Activated CD4-positive, alpha-beta T cell treated with anti-CD3 and anti-CD28 coated beads for 48 hours (primary cell): ENCODE data around the gene HLA-DPB1.

ENCODE experiments used
- DNase-seq: peaks from one replicate; pipeline ENCODE4 v3.0.0-alpha.2; 2020

The HLA-DPB1 gene

GRCh38 chr6:33105386-33105785 lies 29.6 kb downstream of the HLA-DPB1 start:
- no peak for DNase-seq

- DNase-seq = no peak
Observed at GRCh38 chr6:33105916-33106871, 30.4 kb downstream of the HLA-DPB1 start.

DNA sequence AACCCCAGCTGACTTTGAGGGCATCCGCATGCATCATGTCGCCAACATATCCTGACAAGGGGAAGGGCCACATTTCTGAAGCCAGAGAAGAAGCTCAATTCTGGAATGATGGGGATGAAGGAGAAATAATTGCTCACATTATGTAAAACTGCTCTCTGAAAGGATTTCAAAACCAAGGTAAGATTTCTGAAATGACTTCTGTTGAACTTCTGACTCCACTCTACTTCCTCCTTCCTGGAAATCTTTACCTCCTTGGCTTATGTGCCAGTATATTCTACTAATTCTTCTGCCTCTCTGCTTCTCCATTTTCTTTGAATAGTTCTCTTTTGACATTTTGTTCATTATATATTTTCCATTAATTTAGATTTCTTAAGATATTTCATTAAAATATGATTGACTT lies 31.9 kb downstream of the HLA-DPB1 start:
- no peak for DNase-seq

- DNase-seq = no peak
Observed at GRCh38 chr6:33108307-33108706, 32.5 kb downstream of the HLA-DPB1 start.

GRCh38 chr6:33112148-33112547 lies 36.4 kb downstream of the HLA-DPB1 start:
- no peak for DNase-seq

DNA sequence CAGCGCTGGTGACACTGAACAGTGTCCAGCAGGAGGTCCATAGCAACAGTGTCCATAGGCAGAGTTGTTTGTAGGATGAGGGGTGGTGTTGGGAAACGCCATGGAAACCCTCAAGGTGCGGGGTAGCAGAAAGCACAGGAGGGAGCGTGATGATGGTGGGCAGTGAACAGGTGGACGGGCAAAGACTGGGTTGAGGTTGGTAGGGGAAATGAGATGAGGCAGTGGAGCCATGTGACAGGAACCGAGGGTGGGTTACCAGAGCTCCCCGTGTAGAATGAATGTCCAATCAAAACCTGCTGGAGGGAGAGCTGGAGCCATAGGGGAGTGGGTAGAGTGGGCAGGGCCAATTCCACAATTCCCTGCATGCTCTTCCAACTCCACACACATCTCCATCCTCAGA lies 38.0 kb downstream of the HLA-DPB1 start:
- DNase-seq = no peak

DNA sequence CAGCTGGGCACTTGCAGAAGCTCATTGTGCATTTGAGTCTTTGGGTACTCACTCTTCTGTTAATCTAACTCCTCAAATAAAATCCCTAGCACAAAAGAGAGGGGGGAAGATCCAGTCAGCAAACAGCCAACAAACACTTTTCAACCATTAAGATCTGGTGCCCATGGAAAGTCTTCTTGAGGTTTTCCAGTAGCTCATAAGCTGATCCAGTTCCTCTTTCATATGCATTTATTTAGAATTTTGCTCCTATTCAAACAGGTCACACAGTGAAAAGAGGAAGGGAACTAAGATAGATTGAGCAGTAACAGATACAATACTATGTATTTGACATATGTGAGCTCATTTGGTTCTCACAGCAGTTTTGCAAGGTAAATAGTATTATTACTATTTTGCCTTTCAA lies 38.6 kb downstream of the HLA-DPB1 start:
- DNase-seq = no peak

DNA sequence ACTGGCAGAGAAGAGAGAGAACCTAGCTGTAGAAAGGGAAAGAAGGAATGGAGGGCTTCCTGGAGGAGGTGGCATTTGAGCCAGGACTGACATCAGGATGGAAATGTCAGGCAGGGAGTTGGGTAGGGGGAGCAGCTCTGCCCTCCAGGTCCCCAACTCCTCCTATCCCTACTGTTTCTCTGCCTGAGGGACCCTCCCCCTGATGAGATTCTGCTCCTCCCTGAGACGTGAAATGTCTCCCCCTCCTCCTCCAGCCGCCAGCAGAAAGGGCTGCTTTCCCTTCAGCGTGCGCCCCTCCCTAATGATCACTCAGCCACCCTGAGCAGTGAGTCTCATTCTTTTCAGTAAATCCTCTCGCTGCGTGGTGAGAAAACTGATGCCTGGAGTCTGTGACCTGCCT lies 40.6 kb downstream of the HLA-DPB1 start:
- DNase-seq = no peak

DNA sequence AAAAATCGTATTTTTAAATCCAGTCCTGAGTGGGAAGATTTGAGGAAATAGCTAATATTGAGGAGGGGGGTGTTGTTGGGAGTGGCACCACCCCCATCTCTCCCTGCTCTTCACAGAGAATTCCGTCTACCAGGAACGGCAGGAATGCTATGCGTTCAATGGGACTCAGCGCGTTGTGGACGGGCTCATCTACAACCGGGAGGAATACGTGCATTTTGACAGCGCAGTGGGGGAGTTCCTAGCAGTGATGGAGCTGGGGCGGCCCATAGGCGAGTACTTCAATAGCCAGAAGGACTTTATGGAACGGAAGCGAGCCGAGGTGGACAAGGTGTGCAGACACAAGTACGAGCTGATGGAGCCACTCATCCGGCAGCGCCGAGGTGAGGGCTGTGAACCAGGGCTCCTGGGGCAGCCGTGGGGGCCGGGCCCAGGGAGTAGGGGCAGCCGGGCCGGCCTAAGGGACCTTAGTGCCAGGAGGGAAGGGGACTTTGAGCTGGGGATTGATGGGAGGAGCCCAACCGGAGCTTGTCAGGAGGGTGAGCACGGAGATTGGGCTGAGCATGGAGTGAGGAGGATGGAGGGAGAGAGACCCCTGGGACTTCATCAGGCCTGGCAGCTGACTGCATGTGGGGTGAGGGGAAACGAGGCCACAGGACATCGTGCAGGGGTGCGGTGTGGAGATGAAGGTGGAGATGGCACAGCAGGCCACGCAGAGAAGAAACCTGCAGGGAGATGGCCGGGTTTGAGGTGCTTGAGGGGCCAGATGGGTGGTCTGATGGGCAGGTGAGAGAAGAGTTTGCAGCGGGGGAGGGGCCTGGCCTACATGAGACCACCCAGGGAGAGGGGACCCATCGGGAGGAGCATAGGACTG lies 41.3 kb downstream of the HLA-DPB1 start:
- peak; percentile 12 for DNase-seq

DNA sequence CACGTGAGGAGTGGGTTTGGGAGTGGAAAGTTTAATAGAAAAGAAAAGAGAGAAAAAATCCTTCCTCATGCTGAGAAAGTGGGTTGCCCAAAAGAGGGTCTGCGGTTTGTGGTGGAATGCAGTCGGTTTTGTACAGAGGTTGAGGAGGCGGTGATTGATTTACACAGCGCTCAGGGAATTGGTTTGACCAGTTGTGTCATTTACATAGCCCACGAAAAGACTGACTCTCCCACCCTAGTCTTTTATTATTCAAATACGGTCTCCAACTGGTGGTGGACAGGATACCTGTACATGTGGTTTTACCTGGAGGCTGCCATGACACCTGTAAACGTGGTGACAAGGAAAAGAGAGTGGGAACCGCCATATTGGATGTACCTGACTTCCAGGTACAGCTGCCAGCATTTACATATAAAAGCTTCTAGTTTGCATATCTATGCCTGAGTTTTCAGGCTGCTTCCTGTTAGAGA lies 42.1 kb downstream of the HLA-DPB1 start:
- DNase-seq = no peak

GRCh38 chr6:33118525-33119123 lies 42.8 kb downstream of the HLA-DPB1 start:
- DNase-seq = no peak

- DNase-seq = no peak
Observed at GRCh38 chr6:33120001-33120400, 44.2 kb downstream of the HLA-DPB1 start.

- no peak for DNase-seq
Observed at GRCh38 chr6:33123181-33123580, 47.4 kb downstream of the HLA-DPB1 start.

DNA sequence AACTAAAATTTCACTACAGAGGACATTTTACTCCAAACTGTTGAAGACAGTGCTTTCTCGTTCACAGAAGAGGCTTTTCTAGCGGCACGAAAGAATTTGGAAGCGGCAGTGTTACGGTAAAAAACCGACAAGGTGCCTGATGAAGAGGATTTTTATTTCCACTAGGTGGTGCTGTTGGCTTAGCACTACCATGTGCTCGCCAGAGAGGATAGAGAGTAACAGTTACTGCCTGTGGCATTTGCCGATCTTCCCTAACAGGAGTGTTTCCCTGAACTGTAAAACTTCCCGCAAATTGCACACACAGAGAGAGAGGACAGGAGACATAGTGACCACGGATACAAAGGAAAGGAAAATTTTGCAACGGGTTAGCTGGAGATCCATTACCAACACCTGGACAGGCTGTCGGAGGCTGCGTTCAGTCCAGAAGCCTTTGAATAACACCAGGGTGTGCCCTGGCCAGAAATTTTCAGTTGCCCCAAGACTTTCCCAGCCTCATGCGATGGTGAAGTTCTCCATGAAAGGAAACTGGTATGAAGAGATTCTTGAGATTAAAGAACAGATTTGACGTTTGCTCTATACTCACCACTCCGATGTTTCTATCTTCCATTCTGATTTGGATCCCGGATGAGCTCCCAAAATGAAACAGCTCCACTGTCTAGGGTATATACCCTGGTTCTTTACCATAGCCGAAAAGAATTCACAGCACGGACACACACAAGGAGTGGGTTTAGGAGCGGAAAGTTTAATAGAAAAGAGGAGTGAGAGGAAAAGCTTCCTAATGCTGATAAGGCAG lies 48.1 kb downstream of the HLA-DPB1 start:
- DNase-seq = peak; percentile 26

DNA sequence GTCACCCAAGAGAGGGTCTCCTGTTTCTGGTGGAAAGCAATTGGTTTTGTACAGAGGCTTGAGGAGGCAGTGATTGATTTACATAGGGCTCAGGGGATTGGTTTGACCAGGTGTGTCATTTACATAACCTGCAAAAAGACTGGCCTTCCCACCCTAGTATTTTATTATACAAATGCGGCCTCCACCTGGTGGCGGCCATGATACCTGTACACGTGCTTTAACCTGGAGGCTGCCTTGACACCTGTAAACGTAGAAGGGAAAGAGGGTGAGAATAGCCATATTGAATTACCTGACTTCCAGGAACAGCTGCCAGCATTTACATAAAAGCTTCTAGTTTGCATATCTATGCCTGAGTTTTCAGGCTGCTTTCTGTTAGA lies 48.7 kb downstream of the HLA-DPB1 start:
- DNase-seq = no peak

GRCh38 chr6:33124947-33125346 lies 49.2 kb downstream of the HLA-DPB1 start:
- no peak for DNase-seq

- DNase-seq = peak; percentile 81
Observed at GRCh38 chr6:33126101-33126714, 50.4 kb downstream of the HLA-DPB1 start.

DNA sequence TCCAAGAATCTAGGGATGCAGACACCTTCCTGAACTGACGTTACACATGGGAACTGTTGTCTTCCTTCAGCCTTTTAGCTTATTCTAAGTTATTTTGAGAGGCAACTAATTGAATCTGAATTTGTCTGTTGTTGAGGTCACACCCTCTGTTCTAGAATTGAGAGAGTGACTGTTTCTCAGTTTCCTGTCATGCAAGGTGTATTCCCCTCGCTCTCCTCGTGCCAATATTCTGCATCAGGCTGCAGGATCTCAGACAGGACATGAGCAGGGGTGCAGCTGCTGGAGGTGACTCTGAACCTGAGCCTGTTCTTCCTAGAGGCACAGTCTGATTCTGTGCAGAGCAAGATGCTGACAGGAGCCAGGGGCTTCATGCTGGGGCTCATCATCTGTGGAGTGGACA lies 52.5 kb downstream of the HLA-DPB1 start:
- no peak for DNase-seq

- DNase-seq = no peak
Observed at GRCh38 chr6:33132081-33132524, 56.3 kb downstream of the HLA-DPB1 start.

DNA sequence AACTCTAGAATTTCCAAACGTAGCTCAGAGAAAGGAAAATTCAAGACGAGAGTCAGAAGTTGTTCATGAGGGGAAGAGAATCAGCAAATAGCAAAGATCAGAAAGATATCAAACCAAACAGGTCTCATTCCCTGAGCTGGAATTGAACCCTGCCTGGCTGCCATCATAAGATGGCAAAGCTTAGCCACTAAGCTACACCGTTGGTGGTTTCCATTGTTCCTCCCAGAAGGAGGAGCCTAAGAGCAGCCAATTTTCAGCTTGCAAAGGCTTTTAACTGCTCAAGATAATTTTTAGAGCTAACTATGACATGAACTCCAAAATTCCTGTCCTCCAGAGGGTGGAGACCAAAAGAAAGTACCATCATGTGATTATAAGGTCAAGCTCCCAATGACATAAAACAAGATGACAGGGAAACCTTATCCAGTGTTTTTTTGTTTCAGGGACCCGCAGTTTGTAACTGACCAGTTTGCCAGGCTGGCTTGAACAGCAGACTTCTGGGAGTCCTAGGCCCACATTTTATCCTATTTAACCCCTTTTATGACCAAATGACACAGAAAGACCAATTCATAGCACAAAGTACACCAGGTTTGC lies 60.6 kb downstream of the HLA-DPB1 start:
- no peak for DNase-seq
